ENCODE data around the gene SLC22A2. TPM values are rescaled to one million over a fixed set of nuclear protein-coding genes. Genes with fewer than 3 reads are reported as not detected.
A peak's percentile ranks its signal among the peaks of the same experiment; 100 is the strongest.

SLC22A2 gene
- total RNA-seq, 1 donor from 2014 or later, result not detected

DNA sequence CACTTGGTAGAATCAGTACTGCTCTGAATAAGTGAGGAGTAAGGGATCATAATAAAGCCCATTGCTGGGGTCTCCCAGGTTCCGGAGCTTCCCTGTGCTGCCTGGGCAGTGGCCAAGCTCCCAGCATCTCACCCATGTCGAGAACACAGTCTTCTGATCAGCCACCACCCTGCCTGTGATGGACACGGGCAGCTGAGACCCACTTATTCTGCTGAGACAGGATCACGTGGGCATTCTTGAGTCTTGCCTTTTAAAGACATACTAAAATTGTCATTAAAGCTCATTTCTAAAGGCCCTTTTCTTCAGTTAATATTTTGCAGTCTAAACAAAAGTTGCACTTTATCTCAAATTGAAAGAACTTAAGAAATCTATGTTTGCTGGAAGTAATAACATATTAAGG lies 42.7 kb upstream of the SLC22A2 start:
- Mint-ChIP-seq H3K27ac (no peak overlapping the region), H3K4me3 (no peak overlapping the region)
- no peak overlapping the region for H3K27ac ChIP-seq

DNA sequence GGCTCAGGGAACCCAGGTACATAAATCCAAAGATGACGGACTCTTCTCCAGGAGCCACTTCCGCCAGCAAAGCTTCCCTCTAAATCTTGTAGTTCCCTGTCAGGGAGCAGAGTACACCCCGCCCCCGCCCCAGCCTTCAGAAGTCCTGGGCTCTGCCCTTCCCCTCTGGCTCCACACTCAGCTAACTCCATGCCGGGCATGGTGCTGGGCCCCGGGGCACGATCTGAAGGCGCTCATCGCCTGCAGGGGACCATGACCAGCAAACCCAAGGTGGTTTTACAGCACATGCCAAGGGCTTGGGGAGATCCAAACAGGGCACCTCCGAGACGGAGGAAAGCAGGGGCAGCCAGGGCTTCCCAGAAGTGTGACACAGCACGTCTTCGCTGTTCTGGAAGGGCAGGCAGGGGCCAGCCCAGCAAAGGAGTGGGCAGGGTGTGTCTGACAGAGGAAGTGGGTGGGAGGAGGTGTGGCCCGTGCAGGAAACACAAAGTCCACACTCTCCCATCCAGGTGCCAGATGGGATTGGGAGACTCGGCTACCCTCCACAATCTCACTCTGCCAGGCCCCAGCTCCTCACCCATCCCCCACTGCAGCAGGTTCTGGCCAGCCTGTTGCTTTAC lies 41.6 kb upstream of the SLC22A2 start:
- no peak for TF ChIP-seq CTCF (IDR thresholded peaks at IDR 0.05)
- no peak for TF ChIP-seq EZH2 (IDR thresholded peaks at IDR 0.05)
- no peak for TF ChIP-seq EZH2phosphoT487 (IDR thresholded peaks at IDR 0.05)
- Mint-ChIP-seq H3K27me3 (ENCODE audit: insufficient read depth, low read depth) (peaks cover 10% of the 10 kb centered on the region), H3K36me3 (no peaks in the 10 kb centered on the region), H3K27ac (no peak overlapping the region), H3K9me3 (no peaks in the 10 kb centered on the region), H3K4me1 (no peaks in the 10 kb centered on the region), H3K4me3 (no peak overlapping the region)
- Histone ChIP-seq H4K20me1 (ENCODE audit: low read depth) (no peaks in the 10 kb centered on the region), H2AFZ (replicated peaks) (peak overlapping the region; percentile 58), H3K4me1 (no peaks in the 10 kb centered on the region), H3K79me2 (ENCODE audit: low read depth) (no peaks in the 10 kb centered on the region), H3F3A (ENCODE audit: low read depth) (no peaks in the 10 kb centered on the region), H3K27me3 (no peaks in the 10 kb centered on the region), H3K9me3 (ENCODE audit: low read depth) (no peaks in the 10 kb centered on the region), H3K4me2 (no peak overlapping the region), H3K4me3 (no peak overlapping the region), H3K36me3 (no peaks in the 10 kb centered on the region), H3K27ac (no peak overlapping the region), H3K9ac (no peak overlapping the region)
- no peak for DNase-seq (ENCODE audit: low spot score)

More for the DNA sequence above, 42.7 kb upstream of the SLC22A2 start:
- Histone ChIP-seq H3K4me1 (no peaks in the 10 kb centered on the region), H3K4me2 (no peak overlapping the region), H3K4me3 (no peak overlapping the region), H3K79me2 (ENCODE audit: low read depth) (no peaks in the 10 kb centered on the region), H2AFZ (replicated peaks) (no peak overlapping the region), H4K20me1 (ENCODE audit: low read depth) (no peaks in the 10 kb centered on the region), H3K9ac (no peak overlapping the region), H3K36me3 (no peaks in the 10 kb centered on the region), H3F3A (ENCODE audit: low read depth) (no peaks in the 10 kb centered on the region), H3K27me3 (no peaks in the 10 kb centered on the region), H3K9me3 (ENCODE audit: low read depth) (no peaks in the 10 kb centered on the region)
- H3K27me3 Mint-ChIP-seq (ENCODE audit: insufficient read depth, low read depth), result peaks cover 8% of the 10 kb centered on the region
- H3K9me3 Mint-ChIP-seq, result no peaks in the 10 kb centered on the region
- H3K4me1 Mint-ChIP-seq, result no peaks in the 10 kb centered on the region
- no peak for TF ChIP-seq CTCF (IDR thresholded peaks at IDR 0.05)
- no peak for TF ChIP-seq EZH2 (IDR thresholded peaks at IDR 0.05)
- no peak for TF ChIP-seq EZH2phosphoT487 (IDR thresholded peaks at IDR 0.05)
- H3K36me3 Mint-ChIP-seq, result no peaks in the 10 kb centered on the region
- DNase-seq (ENCODE audit: low spot score), result no peak

GRCh38 chr6:160299559-160299958 lies 40.9 kb upstream of the SLC22A2 start:
- H3K79me2 ChIP-seq (ENCODE audit: low read depth), result no peaks in the 10 kb centered on the region
- no peak for TF ChIP-seq EZH2 (IDR thresholded peaks at IDR 0.05)
- TF ChIP-seq EZH2phosphoT487 (IDR thresholded peaks at IDR 0.05), result no peak
- TF ChIP-seq CTCF (IDR thresholded peaks at IDR 0.05), result no peak
- no peak overlapping the region for H3K4me3 ChIP-seq
- H3K27ac Mint-ChIP-seq, result no peak overlapping the region
- H3K9me3 ChIP-seq (ENCODE audit: low read depth), result no peaks in the 10 kb centered on the region
- no peaks in the 10 kb centered on the region for H3K27me3 ChIP-seq
- H3K36me3 Mint-ChIP-seq, result no peaks in the 10 kb centered on the region
- H3K27ac ChIP-seq, result no peak overlapping the region
- H3K36me3 ChIP-seq, result no peaks in the 10 kb centered on the region
- H3K4me1 Mint-ChIP-seq, result no peaks in the 10 kb centered on the region
- peaks cover 10% of the 10 kb centered on the region for H3K27me3 Mint-ChIP-seq (ENCODE audit: insufficient read depth, low read depth)
- no peak overlapping the region for H2AFZ ChIP-seq (replicated peaks)
- H4K20me1 ChIP-seq (ENCODE audit: low read depth), result no peaks in the 10 kb centered on the region
- H3F3A ChIP-seq (ENCODE audit: low read depth), result no peaks in the 10 kb centered on the region
- H3K4me3 Mint-ChIP-seq, result no peak overlapping the region
- H3K9me3 Mint-ChIP-seq, result no peaks in the 10 kb centered on the region
- no peak overlapping the region for H3K9ac ChIP-seq
- no peak for DNase-seq (ENCODE audit: low spot score)
- H3K4me1 ChIP-seq, result no peaks in the 10 kb centered on the region
- no peak overlapping the region for H3K4me2 ChIP-seq
